Measurements from ENCODE around the gene SLC7A8.
"Not testable (repeated sequence)": the region's sequence is repeated elsewhere in the genome, so short reads cannot be mapped to it uniquely, and the experiment has no call there.

The SLC7A8 gene

GRCh38 chr14:23115918-23116317 is 67.5 kb downstream of the SLC7A8 start:
- H3K9me3 ChIP-seq (ENCODE audit: control insufficient read depth, insufficient read depth, low read length) = no peaks in the 10 kb centered on the region
- H3K27me3 ChIP-seq (ENCODE audit: control insufficient read depth, insufficient read depth, low read length) = peaks cover 19% of the 10 kb centered on the region
- H3K9ac ChIP-seq (ENCODE audit: low read depth, low read length) = no peak overlapping the region
- H3K36me3 ChIP-seq (ENCODE audit: control insufficient read depth, insufficient read depth, low read length) = no peaks in the 10 kb centered on the region
- H3K4me3 ChIP-seq (ENCODE audit: low read depth, low read length) = no peak overlapping the region
- peaks cover 21% of the 10 kb centered on the region for H3K4me1 ChIP-seq (ENCODE audit: control insufficient read depth, insufficient read depth, low read length)

GRCh38 chr14:23115039-23115731 is 68.3 kb downstream of the SLC7A8 start:
- Histone ChIP-seq H3K9ac (ENCODE audit: low read depth, low read length) (no peak overlapping the region), H3K27me3 (ENCODE audit: control insufficient read depth, insufficient read depth, low read length) (peaks cover 24% of the 10 kb centered on the region), H3K4me3 (ENCODE audit: low read depth, low read length) (no peak overlapping the region), H3K9me3 (ENCODE audit: control insufficient read depth, insufficient read depth, low read length) (no peaks in the 10 kb centered on the region), H3K4me1 (ENCODE audit: control insufficient read depth, insufficient read depth, low read length) (peaks cover 17% of the 10 kb centered on the region), H3K36me3 (ENCODE audit: control insufficient read depth, insufficient read depth, low read length) (no peaks in the 10 kb centered on the region)

- no peaks in the 10 kb centered on the region for H3K9me3 ChIP-seq (ENCODE audit: control insufficient read depth, insufficient read depth, low read length)
- no peaks in the 10 kb centered on the region for H3K36me3 ChIP-seq (ENCODE audit: control insufficient read depth, insufficient read depth, low read length)
- peaks cover 27% of the 10 kb centered on the region for H3K27me3 ChIP-seq (ENCODE audit: control insufficient read depth, insufficient read depth, low read length)
- H3K4me3 ChIP-seq (ENCODE audit: low read depth, low read length) = no peak overlapping the region
- H3K4me1 ChIP-seq (ENCODE audit: control insufficient read depth, insufficient read depth, low read length) = peaks cover 12% of the 10 kb centered on the region
- H3K9ac ChIP-seq (ENCODE audit: low read depth, low read length) = no peak overlapping the region
Observed at GRCh38 chr14:23114669-23115038, 68.8 kb downstream of the SLC7A8 start.

GRCh38 chr14:23114120-23114458 is 69.4 kb downstream of the SLC7A8 start:
- peaks cover 12% of the 10 kb centered on the region for H3K4me1 ChIP-seq (ENCODE audit: control insufficient read depth, insufficient read depth, low read length)
- H3K36me3 ChIP-seq (ENCODE audit: control insufficient read depth, insufficient read depth, low read length) = no peaks in the 10 kb centered on the region
- peaks cover 27% of the 10 kb centered on the region for H3K27me3 ChIP-seq (ENCODE audit: control insufficient read depth, insufficient read depth, low read length)
- no peaks in the 10 kb centered on the region for H3K9me3 ChIP-seq (ENCODE audit: control insufficient read depth, insufficient read depth, low read length)
- no peak overlapping the region for H3K4me3 ChIP-seq (ENCODE audit: low read depth, low read length)
- H3K9ac ChIP-seq (ENCODE audit: low read depth, low read length) = no peak overlapping the region

- Histone ChIP-seq H3K4me3 (ENCODE audit: low read depth, low read length) (no peak overlapping the region), H3K27me3 (ENCODE audit: control insufficient read depth, insufficient read depth, low read length) (peaks cover 27% of the 10 kb centered on the region), H3K4me1 (ENCODE audit: control insufficient read depth, insufficient read depth, low read length) (peaks cover 12% of the 10 kb centered on the region), H3K9me3 (ENCODE audit: control insufficient read depth, insufficient read depth, low read length) (no peaks in the 10 kb centered on the region), H3K9ac (ENCODE audit: low read depth, low read length) (no peak overlapping the region), H3K36me3 (ENCODE audit: control insufficient read depth, insufficient read depth, low read length) (no peaks in the 10 kb centered on the region)
Observed at GRCh38 chr14:23113431-23114119, 69.9 kb downstream of the SLC7A8 start.

- no peak overlapping the region for H3K4me3 ChIP-seq (ENCODE audit: low read depth, low read length)
- H3K4me1 ChIP-seq (ENCODE audit: control insufficient read depth, insufficient read depth, low read length) = peaks cover 12% of the 10 kb centered on the region
- H3K9ac ChIP-seq (ENCODE audit: low read depth, low read length) = no peak overlapping the region
- no peaks in the 10 kb centered on the region for H3K9me3 ChIP-seq (ENCODE audit: control insufficient read depth, insufficient read depth, low read length)
- peaks cover 27% of the 10 kb centered on the region for H3K27me3 ChIP-seq (ENCODE audit: control insufficient read depth, insufficient read depth, low read length)
- no peaks in the 10 kb centered on the region for H3K36me3 ChIP-seq (ENCODE audit: control insufficient read depth, insufficient read depth, low read length)
Observed at GRCh38 chr14:23112359-23113178, 70.9 kb downstream of the SLC7A8 start.

GRCh38 chr14:23110579-23111365 is 72.7 kb downstream of the SLC7A8 start:
- H3K4me1 ChIP-seq (ENCODE audit: control insufficient read depth, insufficient read depth, low read length) = peaks cover 12% of the 10 kb centered on the region
- H3K9ac ChIP-seq (ENCODE audit: low read depth, low read length) = no peak overlapping the region
- peaks cover 27% of the 10 kb centered on the region for H3K27me3 ChIP-seq (ENCODE audit: control insufficient read depth, insufficient read depth, low read length)
- H3K36me3 ChIP-seq (ENCODE audit: control insufficient read depth, insufficient read depth, low read length) = no peaks in the 10 kb centered on the region
- no peak overlapping the region for H3K4me3 ChIP-seq (ENCODE audit: low read depth, low read length)
- no peaks in the 10 kb centered on the region for H3K9me3 ChIP-seq (ENCODE audit: control insufficient read depth, insufficient read depth, low read length)

- no peak overlapping the region for H3K9ac ChIP-seq (ENCODE audit: low read depth, low read length)
- H3K36me3 ChIP-seq (ENCODE audit: control insufficient read depth, insufficient read depth, low read length) = no peaks in the 10 kb centered on the region
- peaks cover 18% of the 10 kb centered on the region for H3K4me1 ChIP-seq (ENCODE audit: control insufficient read depth, insufficient read depth, low read length)
- H3K9me3 ChIP-seq (ENCODE audit: control insufficient read depth, insufficient read depth, low read length) = no peaks in the 10 kb centered on the region
- peaks cover 24% of the 10 kb centered on the region for H3K27me3 ChIP-seq (ENCODE audit: control insufficient read depth, insufficient read depth, low read length)
- H3K4me3 ChIP-seq (ENCODE audit: low read depth, low read length) = no peak overlapping the region
Observed at GRCh38 chr14:23109769-23110168, 73.7 kb downstream of the SLC7A8 start.

- not testable (repeated sequence) for H3K9me3 ChIP-seq (ENCODE audit: control insufficient read depth, insufficient read depth, low read length); H3K4me3 ChIP-seq (ENCODE audit: low read depth, low read length); H3K9ac ChIP-seq (ENCODE audit: low read depth, low read length); H3K36me3 ChIP-seq (ENCODE audit: control insufficient read depth, insufficient read depth, low read length)
- Histone ChIP-seq H3K27me3 (ENCODE audit: control insufficient read depth, insufficient read depth, low read length) (peaks cover 29% of the 10 kb centered on the region), H3K4me1 (ENCODE audit: control insufficient read depth, insufficient read depth, low read length) (peaks cover 14% of the 10 kb centered on the region)
Observed at GRCh38 chr14:23108169-23108568, 75.3 kb downstream of the SLC7A8 start.

GRCh38 chr14:23107620-23108019 is 75.8 kb downstream of the SLC7A8 start:
- Histone ChIP-seq H3K27me3 (ENCODE audit: control insufficient read depth, insufficient read depth, low read length) (peaks cover 27% of the 10 kb centered on the region), H3K4me1 (ENCODE audit: control insufficient read depth, insufficient read depth, low read length) (peaks cover 14% of the 10 kb centered on the region)
- not testable (repeated sequence) for H3K9me3 ChIP-seq (ENCODE audit: control insufficient read depth, insufficient read depth, low read length); H3K9ac ChIP-seq (ENCODE audit: low read depth, low read length); H3K36me3 ChIP-seq (ENCODE audit: control insufficient read depth, insufficient read depth, low read length); H3K4me3 ChIP-seq (ENCODE audit: low read depth, low read length)

GRCh38 chr14:23106747-23107045 is 76.8 kb downstream of the SLC7A8 start:
- Histone ChIP-seq H3K4me3 (ENCODE audit: low read depth, low read length) (no peak overlapping the region), H3K36me3 (ENCODE audit: control insufficient read depth, insufficient read depth, low read length) (no peaks in the 10 kb centered on the region), H3K4me1 (ENCODE audit: control insufficient read depth, insufficient read depth, low read length) (peaks cover 14% of the 10 kb centered on the region), H3K27me3 (ENCODE audit: control insufficient read depth, insufficient read depth, low read length) (peaks cover 19% of the 10 kb centered on the region), H3K9me3 (ENCODE audit: control insufficient read depth, insufficient read depth, low read length) (no peaks in the 10 kb centered on the region), H3K9ac (ENCODE audit: low read depth, low read length) (no peak overlapping the region)

All from iPS-15b (cell line).